GM12878 (cell line): ENCODE data around the gene SNAI1. TPM values are rescaled to one million over a fixed set of nuclear protein-coding genes. Genes with fewer than 3 reads are reported as not detected.

ENCODE experiments used
- ATAC-seq: fragments of 200-7000 bp; cut with Tn5 transposase; 3 replicates; pipeline ENCODE4 v1.9.1; 2020; ENCODE audit warnings: mild to moderate bottlenecking, moderate library complexity
- BruUV-seq: library from RNA; stranded (reverse); fragments of 400-500 nt; replicated peaks from 2 replicates; lab custom pipeline; 2021; lab: Mats Ljungman, UMichigan
- CTCF ChIA-PET: fragments of 300-600 bp; sonication (Branson Sonifier 250); formaldehyde crosslinking; extraction: SDS; loops from one replicate; lab custom pipeline; 2021; ENCODE audit warnings: inconsistent platforms; lab: Yijun Ruan, JAX
- POLR2A ChIA-PET: fragments of 350-600 bp; formaldehyde crosslinking; extraction: SDS; loops from one replicate; lab custom pipeline; 2021; ENCODE audit warnings: inconsistent platforms; lab: Charles Lee
- RAD21 ChIA-PET: fragments of 300-600 bp; sonication (Branson Sonifier 250); formaldehyde crosslinking; loops from one replicate; lab custom pipeline; 2023; ENCODE audit warnings: antibody characterized with exemption; ENCODE audit not compliant: unreplicated experiment; lab: Charles Lee
- SMC1A ChIA-PET: fragments of 300-600 bp; sonication (Branson Sonifier 250); formaldehyde crosslinking; loops from one replicate; lab custom pipeline; 2023; ENCODE audit not compliant: unreplicated experiment, uncharacterized antibody; lab: Charles Lee
- DNase-seq: peaks from one replicate; pipeline ENCODE4 v3.0.0-alpha.2; 2011; ENCODE audit warnings: low read depth, low spot score
- FAIRE-seq: peaks from 3 replicates; lab custom pipeline; 2011; peaks lifted over from hg19 to GRCh38; lab: Jason Lieb, UNC
- H2AFZ ChIP-seq: 2 replicates; pipeline ENCODE4 v1.6.0; 2011; ENCODE audit warnings: low read depth, low read length, control low read depth; ENCODE audit not compliant: control insufficient read depth
- H3K27ac ChIP-seq: 2 replicates; pipeline ENCODE4 v1.5.1; 2011; ENCODE audit warnings: control low read depth; ENCODE audit not compliant: control insufficient read depth, insufficient read depth
- H3K27me3 ChIP-seq, 2 experiments: replicated peaks in 1 of 2; 2 replicates each; pipeline versions ENCODE4 v1.6.0 to v1.6.1; 2011; ENCODE audit warnings: low read length in 1 of 2; ENCODE audit not compliant: control insufficient read depth in 2 of 2, insufficient read depth in 2 of 2
- H3K36me3 ChIP-seq, 2 experiments: 2 replicates each; pipeline ENCODE4 v1.5.1; 2011; ENCODE audit warnings: low read length in 1 of 2; ENCODE audit not compliant: control insufficient read depth in 2 of 2, insufficient read depth in 2 of 2
- H3K4me1 ChIP-seq: 2 replicates; pipeline ENCODE4 v1.6.1; 2011; ENCODE audit warnings: mild to moderate bottlenecking, low read length, moderate library complexity, mixed read lengths; ENCODE audit not compliant: control insufficient read depth, insufficient read depth
- H3K4me2 ChIP-seq: 2 replicates; pipeline ENCODE4 v1.6.0; 2011; ENCODE audit warnings: control low read depth; ENCODE audit not compliant: control insufficient read depth, insufficient read depth
- H3K4me3 ChIP-seq: fragments of 200-600 bp; sonication (generic); 2 replicates; pipeline ENCODE4 v1.5.1; 2016
- H3K79me2 ChIP-seq: 2 replicates; pipeline ENCODE4 v1.6.0; 2011; ENCODE audit warnings: low read length; ENCODE audit not compliant: control insufficient read depth, insufficient read depth
- H3K9ac ChIP-seq: 2 replicates; pipeline ENCODE4 v1.8.0; 2011; ENCODE audit warnings: low read length, control low read depth, mixed read lengths; ENCODE audit not compliant: control insufficient read depth, insufficient read depth
- H3K9me3 ChIP-seq: replicated peaks from 3 replicates; pipeline ENCODE4 v1.5.1; 2011; ENCODE audit warnings: mild to moderate bottlenecking, low read length; ENCODE audit not compliant: control insufficient read depth, insufficient read depth
- H4K20me1 ChIP-seq: 2 replicates; pipeline ENCODE4 v1.6.0; 2011; ENCODE audit not compliant: control insufficient read depth, insufficient read depth
- BACH1 ChIP-seq: fragments of 450-650 bp; IDR thresholded peaks from 2 replicates; pipeline ENCODE4 v1.6.1; 2017; ENCODE audit warnings: mild to moderate bottlenecking, borderline replicate concordance
- BHLHE40 ChIP-seq, 2 experiments: fragments of 450-650 bp in 1 of 2; IDR thresholded peaks; 2 replicates each; pipeline ENCODE4 v1.6.1; 2011 to 2017; ENCODE audit warnings: low read depth in 2 of 2, borderline replicate concordance in 1 of 2, improper control_type of control experiment in 1 of 2, low read length in 1 of 2, mild to moderate bottlenecking in 1 of 2
- CUX1 ChIP-seq: IDR thresholded peaks from 2 replicates; pipeline ENCODE4 v1.6.1; 2012; ENCODE audit warnings: improper control_type of control experiment, low read depth, low read length; ENCODE audit not compliant: insufficient replicate concordance
- GABPA ChIP-seq: IDR thresholded peaks from 2 replicates; pipeline ENCODE4 v1.6.1; 2014; ENCODE audit warnings: antibody characterized with exemption, low read depth, mild to moderate bottlenecking, inconsistent platforms
- GATAD2B ChIP-seq: fragments of 450-650 bp; conservative IDR thresholded peaks from 2 replicates; pipeline ENCODE4 v1.6.1; 2017; ENCODE audit warnings: low read depth, mild to moderate bottlenecking, moderate library complexity
- IKZF1 ChIP-seq: fragments of 450-650 bp; conservative IDR thresholded peaks from 2 replicates; pipeline ENCODE4 v1.6.1; 2017; ENCODE audit warnings: antibody characterized with exemption, mild to moderate bottlenecking
- KDM1A ChIP-seq: fragments of 200-600 bp; sonication (generic); IDR thresholded peaks from 2 replicates; pipeline ENCODE4 v1.6.1; 2016; ENCODE audit warnings: borderline replicate concordance
- LARP7 ChIP-seq: fragments of 450-650 bp; IDR thresholded peaks from 2 replicates; pipeline ENCODE4 v1.6.1; 2017; ENCODE audit warnings: mild to moderate bottlenecking
- MYB ChIP-seq: fragments of 150-350 bp; IDR thresholded peaks from 2 replicates; pipeline ENCODE4 v1.6.1; 2014; ENCODE audit warnings: mild to moderate bottlenecking, low read depth, low read length, borderline replicate concordance
- NR2C2 ChIP-seq: IDR thresholded peaks from 2 replicates; pipeline ENCODE4 v1.6.1; 2011; ENCODE audit warnings: borderline replicate concordance, low read depth; ENCODE audit not compliant: control insufficient read depth, insufficient read length
- NR2F1 ChIP-seq: fragments of 450-650 bp; conservative IDR thresholded peaks from 2 replicates; pipeline ENCODE4 v1.6.1; 2017; ENCODE audit warnings: mild to moderate bottlenecking
- RAD51 ChIP-seq: fragments of 450-650 bp; IDR thresholded peaks from 2 replicates; pipeline ENCODE4 v1.6.1; 2016; ENCODE audit warnings: moderate library complexity, mild to moderate bottlenecking, inconsistent platforms
- TCF3 ChIP-seq: IDR thresholded peaks from 2 replicates; pipeline ENCODE4 v1.6.1; 2012; ENCODE audit warnings: low read depth, mild to moderate bottlenecking, low read length, borderline replicate concordance; ENCODE audit not compliant: insufficient read depth
- WGBS: methylation state at CpG from one replicate; pipeline ENCODE4 v1.1.6; 2016; ENCODE audit warnings: low lambda C conversion rate; ENCODE audit not compliant: insufficient replicate concordance, insufficient coverage; ENCODE audit errors: missing lambda C conversion rate; 5-methylcytosine and 5-hydroxymethylcytosine counted together
- in situ Hi-C: fragments of 300-500 bp; cut with MboI; formaldehyde crosslinking; loops from 9 replicates; pipeline ENCODE4 v1.14.3; 2018; ENCODE audit warnings: mixed read lengths
- intact Hi-C: fragments of 100-400 bp; cut with micrococcal nuclease; formaldehyde crosslinking; loops from one replicate; pipeline ENCODE4 v1.14.2; 2022; ENCODE audit not compliant: unreplicated experiment
- polyA plus RNA-seq, 11 experiments: library from polyadenylated mRNA; depleted of rRNA in 4 of 11; unstranded in 6 of 11; stranded (reverse) in 5 of 11; fragments of >200 nt; fragmentation: Nextera tagmentation in 4 of 11; fragmentation: Illumina TruSeq in 1 of 11; extraction: Ambion mirVana in 4 of 11; extraction: Trizol in 1 of 11; gene quantifications; 1 replicate in 1 of 11; 2 replicates in 10 of 11; pipeline versions ENCODE4 v1.2.1 to v1.2.3, GENCODE V29; 2011 to 2016; ENCODE audit warnings: inconsistent platforms in 2 of 11, missing spikeins in 2 of 11, low read depth in 1 of 11
- total RNA-seq, 4 experiments: library from RNA; depleted of rRNA in 3 of 4; stranded (reverse); fragments of >200 nt in 3 of 4; fragmentation: Illumina TruSeq in 1 of 4; extraction: Trizol in 1 of 4; gene quantifications; 2 replicates each; pipeline versions ENCODE4 v1.2.1 to v1.2.3, GENCODE V29; 2013 to 2021
- TF ChIP-seq, protein P1 (sequence below): fragments of 450-650 bp; IDR thresholded peaks from 2 replicates; pipeline ENCODE4 v1.6.1; 2018; ENCODE audit warnings: mild to moderate bottlenecking, low read depth, moderate library complexity; ENCODE audit not compliant: partially characterized antibody

The SNAI1 gene
- total and polyA plus RNA-seq, 10 of the 15 experiments (the other 5 are each of a cell fraction or from before 2014, with no cell fraction given): 0.11 to 0.79 (median 0.24) TPM; not detected in 2

- Histone ChIP-seq H3K79me2 (no peaks in the 10 kb centered on the region), H3K4me2 (peak overlapping the region; percentile 60), H3K4me1 (no peaks in the 10 kb centered on the region; the same call in 1 of the 2 replicates), H3K9ac (no peak overlapping the region), H4K20me1 (no peaks in the 10 kb centered on the region), H2AFZ (peak overlapping the region; percentile 62), H3K9me3 (no peaks in the 10 kb centered on the region), H3K27ac (no peak overlapping the region), H3K27me3 (no peaks in the 10 kb centered on the region), H3K36me3 (no peaks in the 10 kb centered on the region), H3K4me3 (no peak overlapping the region)
- WGBS: 12% methylated on average over 37 of the region's 37 CpGs
- peak; percentile 75 for ATAC-seq
- no peak for FAIRE-seq
- ChIA-PET SMC1A (interaction anchor here (0.7 to 4.6 kb wide), 16 partner anchors 28 to 190 kb away, joined by 3 to 93 read pairs (median 5); no protein-coding TSS in a partner anchor), CTCF (interaction anchor here (0.7 to 14.7 kb wide), 34 partner anchors 9 to 439 kb away, joined by 3 to 369 read pairs (median 4); no protein-coding TSS in a partner anchor), POLR2A (no interaction called here), RAD21 (interaction anchor here (0.5 to 11.4 kb wide), 19 partner anchors 9 to 199 kb away, joined by 3 to 234 read pairs (median 4); partner anchors contain the start of gene PEDS1)
- in situ Hi-C loops: loop anchor here (5.0 kb wide), 1 partner anchor 483 kb away; no protein-coding TSS in a partner anchor
- intact Hi-C loops: loop anchor here (1.0 to 2.0 kb wide), 2 partner anchors 92 to 190 kb away; no protein-coding TSS in a partner anchor
- DNase-seq: no peak
- no TSS peak for BruUV-seq
- no peak for TF ChIP-seq NR2C2
- 0 out of 2 replicates have a peak, but pooled peaks have one; percentile 14 for TF ChIP-seq TCF3
- no peak for TF ChIP-seq KDM1A
- peak; percentile 89 to 93 for TF ChIP-seq BHLHE40 (IDR thresholded peaks at IDR 0.05; ENCODE audit: borderline replicate concordance in 1 of 2, low read depth in 2 of 2, low read length in 1 of 2)
- TF ChIP-seq, protein P1, sequence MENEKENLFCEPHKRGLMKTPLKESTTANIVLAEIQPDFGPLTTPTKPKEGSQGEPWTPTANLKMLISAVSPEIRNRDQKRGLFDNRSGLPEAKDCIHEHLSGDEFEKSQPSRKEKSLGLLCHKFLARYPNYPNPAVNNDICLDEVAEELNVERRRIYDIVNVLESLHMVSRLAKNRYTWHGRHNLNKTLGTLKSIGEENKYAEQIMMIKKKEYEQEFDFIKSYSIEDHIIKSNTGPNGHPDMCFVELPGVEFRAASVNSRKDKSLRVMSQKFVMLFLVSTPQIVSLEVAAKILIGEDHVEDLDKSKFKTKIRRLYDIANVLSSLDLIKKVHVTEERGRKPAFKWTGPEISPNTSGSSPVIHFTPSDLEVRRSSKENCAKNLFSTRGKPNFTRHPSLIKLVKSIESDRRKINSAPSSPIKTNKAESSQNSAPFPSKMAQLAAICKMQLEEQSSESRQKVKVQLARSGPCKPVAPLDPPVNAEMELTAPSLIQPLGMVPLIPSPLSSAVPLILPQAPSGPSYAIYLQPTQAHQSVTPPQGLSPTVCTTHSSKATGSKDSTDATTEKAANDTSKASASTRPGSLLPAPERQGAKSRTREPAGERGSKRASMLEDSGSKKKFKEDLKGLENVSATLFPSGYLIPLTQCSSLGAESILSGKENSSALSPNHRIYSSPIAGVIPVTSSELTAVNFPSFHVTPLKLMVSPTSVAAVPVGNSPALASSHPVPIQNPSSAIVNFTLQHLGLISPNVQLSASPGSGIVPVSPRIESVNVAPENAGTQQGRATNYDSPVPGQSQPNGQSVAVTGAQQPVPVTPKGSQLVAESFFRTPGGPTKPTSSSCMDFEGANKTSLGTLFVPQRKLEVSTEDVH: no peak
- TF ChIP-seq NR2F1: peak; percentile 39; the same call in 1 of the 2 replicates
- TF ChIP-seq GABPA: no peak
- no peak for TF ChIP-seq CUX1
- TF ChIP-seq RAD51: no peak
- 0 out of 2 replicates have a peak, but pooled peaks have one; percentile 22 for TF ChIP-seq IKZF1
- peak; percentile 82 for TF ChIP-seq LARP7
- TF ChIP-seq MYB: no peak
- peak; percentile 64; the same call in 1 of the 2 replicates for TF ChIP-seq GATAD2B
- TF ChIP-seq BACH1: 0 out of 2 replicates have a peak, but pooled peaks have one; percentile 56
Observed at GRCh38 chr20:49979030-49979832, 3.5 kb upstream of the SNAI1 start.
